SK-N-MC (cell line): ENCODE data around the gene GLRA2.

Source experiments
- DNase-seq: peaks from one replicate; pipeline ENCODE4 v3.0.0-alpha.2; 2011; ENCODE audit warnings: low read depth, low spot score
- H3K27ac ChIP-seq: fragments of 200-600 bp; sonication (generic); 2 replicates; pipeline ENCODE4 v1.5.1; 2016; ENCODE audit warnings: mixed run types
- H3K36me3 ChIP-seq: fragments of 200-600 bp; sonication (generic); 2 replicates; pipeline ENCODE4 v1.6.1; 2017; ENCODE audit warnings: antibody characterized with exemption, low read length, mixed read lengths; ENCODE audit not compliant: insufficient read depth
- H3K4me3 ChIP-seq: fragments of 200-600 bp; sonication (generic); 2 replicates; pipeline ENCODE4 v1.5.1; 2016
- H3K9ac ChIP-seq: fragments of 200-600 bp; sonication (generic); 2 replicates; pipeline ENCODE4 v1.8.0; 2017; ENCODE audit warnings: mixed run types, mixed read lengths; ENCODE audit not compliant: insufficient read length
- H3K9me3 ChIP-seq: fragments of 200-600 bp; sonication (generic); 2 replicates; pipeline ENCODE4 v1.6.1; 2017; ENCODE audit warnings: low read depth, mild to moderate bottlenecking, antibody characterized with exemption, low read length, moderate library complexity, mixed read lengths
- EZH2 ChIP-seq: fragments of 200-600 bp; sonication (generic); IDR thresholded peaks from one replicate; pipeline ENCODE4 v1.6.1; 2017; ENCODE audit warnings: antibody characterized with exemption
- FOXP2 ChIP-seq: optimal IDR thresholded peaks from 2 replicates; pipeline ENCODE3; 2011; ENCODE audit warnings: mild to moderate bottlenecking, moderate library complexity; ENCODE audit not compliant: insufficient read depth; ENCODE audit errors: extremely low read length, control extremely low read depth
- POLR2AphosphoS5 ChIP-seq: IDR thresholded peaks from 2 replicates; pipeline ENCODE4 v1.6.1; 2012; ENCODE audit warnings: mild to moderate bottlenecking, low read depth, low read length, borderline replicate concordance

GLRA2 gene

DNA sequence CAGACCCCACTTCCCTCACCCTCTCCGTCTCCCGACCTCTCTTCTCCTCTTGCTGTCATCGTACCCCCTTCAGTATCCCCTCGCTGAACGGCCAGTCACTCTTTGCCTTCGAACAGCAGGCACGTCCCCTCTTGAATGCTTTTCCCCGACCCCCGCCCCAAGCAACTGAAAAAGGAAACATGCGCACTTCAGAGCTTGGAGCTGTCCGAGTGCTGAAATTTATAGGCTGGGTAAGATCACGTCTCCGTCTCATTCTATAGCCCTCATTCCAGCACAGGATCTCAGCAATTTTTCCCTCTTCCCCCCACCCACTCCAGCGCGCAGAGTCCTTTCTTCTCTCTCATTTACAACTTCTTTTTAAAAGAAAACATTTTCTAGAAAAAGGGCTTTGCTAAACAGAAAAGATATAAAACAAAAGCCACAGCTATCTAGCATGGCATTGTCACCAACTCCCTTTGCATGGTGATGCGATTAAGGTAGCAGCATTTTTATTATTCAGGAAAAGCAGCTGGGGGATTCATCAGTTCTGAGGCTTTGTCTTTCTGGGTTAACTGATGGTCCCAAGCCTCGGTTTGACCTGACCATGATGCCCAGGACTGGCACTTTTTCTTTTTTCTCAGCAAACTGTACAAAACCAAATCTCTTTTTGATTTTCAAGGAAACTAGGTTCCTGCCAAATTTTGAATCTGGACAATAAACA lies at the start of gene GLRA2:
Gene GLRA2 (plus strand): TSS at position 247 of the 700 bp plus-strand sequence. CDS start 522 bp downstream, outside the sequence.
- Histone ChIP-seq H3K36me3 (no peaks in the 10 kb centered on the region), H3K4me3 (no peak within 1 kb of the TSS), H3K9ac (no peak within 1 kb of the TSS), H3K9me3 (no peaks in the 10 kb centered on the region), H3K27ac (no peak within 1 kb of the TSS)
- TF ChIP-seq POLR2AphosphoS5: no peak
- no peak for TF ChIP-seq FOXP2
- TF ChIP-seq EZH2: no peak
- no peak for DNase-seq

DNA sequence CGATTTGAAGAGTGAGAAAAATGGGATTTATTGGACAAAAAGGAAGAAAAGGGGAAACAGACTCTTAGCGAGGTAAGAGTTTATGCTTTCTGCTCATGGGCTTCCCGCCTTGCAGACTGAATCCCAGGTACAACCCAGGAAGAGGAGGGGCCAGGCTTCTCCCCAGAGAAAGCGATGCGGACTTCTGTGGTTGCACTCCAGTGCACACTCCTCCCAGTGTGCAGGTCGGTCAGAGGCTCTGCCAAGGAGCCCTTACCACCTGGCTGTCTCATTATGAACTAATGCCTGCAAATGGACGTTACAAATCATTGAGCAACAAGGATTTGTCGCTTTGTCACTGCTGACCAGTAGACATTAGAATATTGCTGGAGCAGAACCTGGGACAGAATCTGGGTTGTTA lies 39.9 kb upstream of the GLRA2 start:
- no peak for DNase-seq
- no peak overlapping the region for H3K9ac ChIP-seq
- H3K36me3 ChIP-seq: no peaks in the 10 kb centered on the region
- H3K4me3 ChIP-seq: no peak overlapping the region
- no peak overlapping the region for H3K27ac ChIP-seq
- TF ChIP-seq POLR2AphosphoS5: no peak
- H3K9me3 ChIP-seq: no peaks in the 10 kb centered on the region

DNA sequence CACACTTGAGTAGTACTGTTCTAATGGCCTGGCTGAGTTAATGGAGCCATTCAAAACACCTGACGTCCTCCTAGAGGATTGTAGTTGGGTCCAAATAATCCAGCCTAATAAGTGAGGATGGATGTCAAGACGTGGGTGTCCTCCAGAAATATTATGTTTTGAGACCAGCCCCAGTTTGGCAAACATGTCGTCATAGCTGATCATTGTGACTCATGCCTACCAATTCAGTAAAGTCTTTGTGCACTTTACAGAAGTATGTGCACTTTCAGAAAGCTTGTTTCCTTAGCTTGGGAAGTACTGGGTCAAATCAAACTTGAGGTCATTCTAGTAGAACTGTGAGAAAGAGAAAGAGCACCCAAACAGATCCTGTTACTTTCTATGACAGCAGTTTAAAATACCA lies 37.6 kb upstream of the GLRA2 start:
- Histone ChIP-seq H3K9me3 (no peaks in the 10 kb centered on the region), H3K9ac (no peak overlapping the region), H3K27ac (no peak overlapping the region), H3K4me3 (no peak overlapping the region), H3K36me3 (no peaks in the 10 kb centered on the region)
- no peak for DNase-seq
- TF ChIP-seq EZH2 (no peak), FOXP2 (no peak), POLR2AphosphoS5 (no peak)

DNA sequence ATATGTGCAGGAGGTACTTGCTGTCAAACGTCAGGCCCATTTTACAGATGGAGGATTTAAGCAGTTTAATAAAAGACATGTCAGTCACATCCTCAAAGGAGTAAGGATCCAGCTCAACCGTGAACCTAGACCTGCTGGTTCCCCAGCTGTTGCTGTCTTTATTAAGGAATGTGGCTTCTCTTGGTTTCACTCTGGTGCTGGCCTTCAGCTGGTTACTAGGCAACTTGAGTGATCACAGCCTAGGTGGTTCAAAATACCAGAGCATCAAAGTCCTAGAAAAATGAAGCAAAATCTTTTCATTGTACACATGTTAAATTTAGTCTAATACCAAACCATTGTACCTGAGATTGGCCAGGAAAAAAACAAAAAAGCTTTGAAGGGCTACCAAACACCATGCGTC lies 32.7 kb upstream of the GLRA2 start:
- no peak overlapping the region for H3K9ac ChIP-seq

DNA sequence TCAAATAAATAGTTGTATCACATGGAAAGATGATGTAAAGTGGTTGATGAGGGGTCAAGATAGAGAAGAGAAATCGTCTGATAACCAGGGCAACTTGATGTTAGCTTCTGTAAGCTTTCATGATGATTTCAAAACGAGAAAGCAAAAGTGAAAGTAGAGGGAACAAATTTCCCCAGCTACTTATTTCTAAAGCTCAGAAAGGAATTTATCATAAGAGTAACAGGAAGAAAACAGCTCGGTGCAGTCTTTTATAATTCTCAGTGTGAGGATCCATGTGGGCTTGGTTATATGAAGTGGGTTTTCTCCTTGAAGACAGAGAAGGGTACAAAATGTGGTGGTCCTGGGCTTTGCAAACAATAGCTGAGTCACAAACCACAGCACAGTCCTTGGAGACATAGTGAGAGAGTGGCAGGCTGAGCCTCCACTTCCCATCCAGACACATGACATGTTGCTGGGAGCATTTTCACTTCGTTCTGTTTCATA lies 32.1 kb upstream of the GLRA2 start:
- no peak overlapping the region for H3K4me3 ChIP-seq
- no peak for TF ChIP-seq FOXP2
- TF ChIP-seq POLR2AphosphoS5: no peak
- no peak for TF ChIP-seq EZH2
- no peak overlapping the region for H3K9ac ChIP-seq
- no peaks in the 10 kb centered on the region for H3K9me3 ChIP-seq
- DNase-seq: no peak
- H3K27ac ChIP-seq: no peak overlapping the region
- no peaks in the 10 kb centered on the region for H3K36me3 ChIP-seq

More for the DNA sequence above, 32.7 kb upstream of the GLRA2 start:
- H3K36me3 ChIP-seq: no peaks in the 10 kb centered on the region
- H3K27ac ChIP-seq: no peak overlapping the region
- DNase-seq: no peak
- H3K4me3 ChIP-seq: no peak overlapping the region
- no peaks in the 10 kb centered on the region for H3K9me3 ChIP-seq
- no peak for TF ChIP-seq EZH2
- no peak for TF ChIP-seq FOXP2
- no peak for TF ChIP-seq POLR2AphosphoS5

DNA sequence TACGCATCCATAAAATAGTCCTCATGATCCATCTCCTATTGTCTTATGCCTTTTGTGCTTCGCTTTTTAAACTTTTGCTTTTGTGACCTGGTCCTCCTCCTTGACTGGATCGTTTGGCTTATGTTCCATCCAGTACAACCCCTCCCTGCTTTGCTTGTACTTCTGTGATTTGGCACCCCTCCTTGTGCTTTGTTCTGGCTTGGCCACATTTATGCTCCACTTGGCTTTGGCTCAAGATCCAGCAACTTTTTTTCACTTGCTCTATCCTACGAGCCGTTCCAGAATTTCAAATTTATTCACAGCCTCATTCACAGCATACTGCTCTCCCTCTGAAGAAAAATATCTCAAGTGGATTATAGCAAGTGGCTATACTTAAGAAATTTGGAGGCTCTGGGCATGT lies 28.0 kb upstream of the GLRA2 start:
- H3K36me3 ChIP-seq: no peaks in the 10 kb centered on the region
- no peak for DNase-seq
- TF ChIP-seq FOXP2 (no peak), EZH2 (no peak)
- no peak overlapping the region for H3K27ac ChIP-seq
- H3K9me3 ChIP-seq: no peaks in the 10 kb centered on the region
- H3K4me3 ChIP-seq: no peak overlapping the region
- no peak overlapping the region for H3K9ac ChIP-seq

DNA sequence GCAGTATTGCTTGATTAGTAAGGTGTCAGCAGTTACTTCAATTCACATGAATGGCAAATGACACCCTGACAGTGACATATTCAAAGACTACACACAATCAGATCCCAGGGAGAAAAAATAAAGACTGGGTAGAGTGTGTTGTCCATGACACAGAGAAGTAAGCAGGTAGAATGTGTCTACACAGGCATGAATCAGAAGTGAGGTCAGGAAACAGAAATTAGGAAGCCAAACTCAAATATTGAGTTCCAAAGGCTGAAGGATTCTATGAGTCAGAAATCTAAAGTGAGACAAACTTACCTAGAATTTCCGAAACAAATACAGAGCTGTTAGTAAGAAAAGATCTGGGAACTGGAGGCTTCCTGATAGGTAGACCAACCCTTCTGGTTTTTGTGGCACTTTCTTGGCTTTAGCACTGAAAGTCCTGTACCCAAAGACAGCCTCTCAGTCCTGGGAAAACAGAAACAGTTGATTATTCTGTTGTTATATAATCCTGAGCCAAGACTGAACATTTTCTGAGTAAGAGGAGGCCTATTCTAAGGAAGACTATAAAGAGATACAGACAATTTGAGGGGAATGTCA lies 24.3 kb upstream of the GLRA2 start:
- no peak for TF ChIP-seq POLR2AphosphoS5
- TF ChIP-seq EZH2: no peak
- TF ChIP-seq FOXP2: no peak
- no peaks in the 10 kb centered on the region for H3K36me3 ChIP-seq
- no peaks in the 10 kb centered on the region for H3K9me3 ChIP-seq

DNA sequence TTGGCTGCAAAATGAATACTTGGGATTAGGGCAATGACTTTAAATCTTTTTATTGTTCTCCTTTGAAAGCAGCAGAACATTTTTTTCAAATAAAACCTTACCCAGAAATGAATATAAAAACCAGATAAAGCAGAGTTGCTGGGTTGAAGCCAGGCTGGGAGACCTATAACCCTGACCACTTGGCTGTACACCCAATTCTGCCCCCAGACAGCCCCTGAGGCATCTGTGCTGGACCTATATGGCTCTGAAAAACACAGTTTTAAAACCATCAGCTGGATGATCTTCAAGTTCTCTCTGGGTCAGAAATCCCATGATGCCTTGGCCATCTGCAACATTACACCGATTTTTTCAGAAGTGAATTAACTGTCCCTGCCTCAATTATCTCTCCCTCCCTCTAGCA lies 23.7 kb upstream of the GLRA2 start:
- Histone ChIP-seq H3K36me3 (no peaks in the 10 kb centered on the region), H3K4me3 (no peak overlapping the region), H3K9me3 (no peaks in the 10 kb centered on the region), H3K9ac (no peak overlapping the region), H3K27ac (no peak overlapping the region)
- TF ChIP-seq FOXP2 (no peak), EZH2 (no peak), POLR2AphosphoS5 (no peak)
- no peak for DNase-seq

More for the DNA sequence above, 24.3 kb upstream of the GLRA2 start:
- no peak overlapping the region for H3K4me3 ChIP-seq
- H3K9ac ChIP-seq: no peak overlapping the region
- DNase-seq: no peak
- no peak overlapping the region for H3K27ac ChIP-seq
